DMS 273 treated with DMSO at 0.1 percent for 48 hours (cell line): Measurements from ENCODE around the gene MTLN.
"Not testable (repeated sequence)": the region's sequence is repeated elsewhere in the genome, so short reads cannot be mapped to it uniquely, and the experiment has no call there.

Experiments used
- DNase-seq: peaks from one replicate; lab custom pipeline; 2025; lab: John Stamatoyannopoulos, UW

MTLN gene

GRCh38 chr2:110198016-110198415 is 14.3 kb downstream of the MTLN start:
- no peak for DNase-seq

GRCh38 chr2:110197452-110197851 is 14.9 kb downstream of the MTLN start:
- no peak for DNase-seq

- DNase-seq: not testable (repeated sequence)
Observed at GRCh38 chr2:110190169-110190568, 22.2 kb downstream of the MTLN start.

- no peak for DNase-seq
Observed at GRCh38 chr2:110182449-110182848, 29.9 kb downstream of the MTLN start.

GRCh38 chr2:110180036-110180435 is 32.3 kb downstream of the MTLN start:
- DNase-seq: no peak

- no peak for DNase-seq
Observed at GRCh38 chr2:110173523-110173922, 38.8 kb downstream of the MTLN start.

GRCh38 chr2:110172506-110172905 is 39.8 kb downstream of the MTLN start:
- no peak for DNase-seq

- DNase-seq: no peak
Observed at GRCh38 chr2:110170102-110170501, 42.2 kb downstream of the MTLN start.

- DNase-seq: no peak
Observed at GRCh38 chr2:110167326-110168000, 44.9 kb downstream of the MTLN start.

- no peak for DNase-seq
Observed at GRCh38 chr2:110166266-110166665, 46.1 kb downstream of the MTLN start.
